Smooth muscle cell (in vitro differentiated cells): ENCODE results near the gene MACROD2. TPM values are rescaled to one million over a fixed set of nuclear protein-coding genes. Genes with fewer than 3 reads are reported as not detected.

Experiments
- DNase-seq: peaks from one replicate; lab custom pipeline; 2025; ENCODE audit not compliant: unreplicated experiment; lab: John Stamatoyannopoulos, UW
- H2AFZ ChIP-seq: fragments of 200-600 bp; sonication (generic); 2 replicates; pipeline ENCODE4 v1.6.0; 2016; ENCODE audit warnings: antibody characterized with exemption, low read depth, mild to moderate bottlenecking
- H3F3A ChIP-seq: fragments of 200-600 bp; sonication (generic); 2 replicates; pipeline ENCODE4 v1.6.0; 2017; ENCODE audit warnings: antibody characterized with exemption, low read depth
- H3K27ac ChIP-seq: fragments of 200-600 bp; sonication (generic); 2 replicates; pipeline ENCODE4 v1.5.1; 2016; ENCODE audit warnings: low read depth, mild to moderate bottlenecking
- H3K27me3 ChIP-seq: fragments of 200-600 bp; sonication (generic); 2 replicates; pipeline ENCODE4 v1.6.1; 2016; ENCODE audit warnings: low read depth, mild to moderate bottlenecking
- H3K36me3 ChIP-seq: fragments of 200-600 bp; sonication (generic); 2 replicates; pipeline ENCODE4 v1.5.1; 2016; ENCODE audit warnings: low read depth
- H3K4me1 ChIP-seq: fragments of 200-600 bp; sonication (generic); 2 replicates; pipeline ENCODE4 v1.5.1; 2016; ENCODE audit warnings: low read depth
- H3K4me2 ChIP-seq: fragments of 200-600 bp; sonication (generic); 2 replicates; pipeline ENCODE4 v1.6.0; 2016; ENCODE audit warnings: mild to moderate bottlenecking
- H3K4me3 ChIP-seq: fragments of 200-600 bp; sonication (generic); 2 replicates; pipeline ENCODE4 v1.5.1; 2016; ENCODE audit warnings: mild to moderate bottlenecking
- H3K79me2 ChIP-seq: fragments of 200-600 bp; sonication (generic); 2 replicates; pipeline ENCODE4 v1.6.0; 2016; ENCODE audit warnings: low read depth, mild to moderate bottlenecking
- H3K9ac ChIP-seq: fragments of 200-600 bp; sonication (generic); 2 replicates; pipeline ENCODE4 v1.6.0; 2016; ENCODE audit warnings: low read depth
- H3K9me3 ChIP-seq: fragments of 200-600 bp; sonication (generic); replicated peaks from 2 replicates; pipeline ENCODE4 v1.5.1; 2016; ENCODE audit warnings: low read depth
- H4K20me1 ChIP-seq: fragments of 200-600 bp; sonication (generic); 2 replicates; pipeline ENCODE4 v1.6.0; 2016; ENCODE audit warnings: low read depth
- CTCF ChIP-seq: fragments of 200-600 bp; sonication (generic); IDR thresholded peaks from 2 replicates; pipeline ENCODE4 v1.5.1; 2017; ENCODE audit warnings: borderline replicate concordance, mild to moderate bottlenecking, antibody characterized with exemption; ENCODE audit not compliant: insufficient read depth, poor library complexity, severe bottlenecking
- WGBS: methylation state at CpG from one replicate; pipeline ENCODE4 v1.1.7; 2016; ENCODE audit warnings: low lambda C conversion rate; 5-methylcytosine and 5-hydroxymethylcytosine counted together
- polyA plus RNA-seq: library from polyadenylated mRNA; unstranded; fragments of >200 nt; fragmentation: Nextera tagmentation; extraction: Ambion mirVana; gene quantifications from 2 replicates; pipeline ENCODE4 v1.2.1, GENCODE V29; 2016
- total RNA-seq: library from RNA; depleted of rRNA; stranded (reverse); fragments of >200 nt; gene quantifications from 2 replicates; pipeline ENCODE4 v1.2.3, GENCODE V29; 2014

Gene MACROD2
- total and polyA plus RNA-seq, 2 experiments from 2014 or later = 0.04 to 0.32 TPM

- Histone ChIP-seq H3F3A (no peaks in the 10 kb centered on the region), H2AFZ (no peak overlapping the region), H3K79me2 (no peaks in the 10 kb centered on the region), H3K9me3 (no peaks in the 10 kb centered on the region), H3K4me2 (no peak overlapping the region), H3K4me1 (no peaks in the 10 kb centered on the region), H3K9ac (no peak overlapping the region), H3K36me3 (no peaks in the 10 kb centered on the region), H4K20me1 (no peaks in the 10 kb centered on the region), H3K4me3 (no peak overlapping the region), H3K27me3 (no peaks in the 10 kb centered on the region), H3K27ac (no peak overlapping the region)
- no peak for TF ChIP-seq CTCF
- DNase-seq = no peak
- WGBS = 87% methylated on average over 1 of the region's 1 CpG
Measured at GRCh38 chr20:15575255-15575654, 1579.9 kb downstream of the MACROD2 start.

GRCh38 chr20:15576411-15576810 lies 1581.1 kb downstream of the MACROD2 start:
- H3K27me3 ChIP-seq = no peaks in the 10 kb centered on the region
- H2AFZ ChIP-seq = no peak overlapping the region
- no peak overlapping the region for H3K27ac ChIP-seq
- DNase-seq = no peak
- no peak overlapping the region for H3K4me2 ChIP-seq
- no peak overlapping the region for H3K4me3 ChIP-seq
- no peaks in the 10 kb centered on the region for H4K20me1 ChIP-seq
- no peak for TF ChIP-seq CTCF
- no peaks in the 10 kb centered on the region for H3K9me3 ChIP-seq
- H3K79me2 ChIP-seq = no peaks in the 10 kb centered on the region
- H3K4me1 ChIP-seq = no peaks in the 10 kb centered on the region
- no peak overlapping the region for H3K9ac ChIP-seq
- no peaks in the 10 kb centered on the region for H3K36me3 ChIP-seq
- no peaks in the 10 kb centered on the region for H3F3A ChIP-seq

- Histone ChIP-seq H3K27me3 (no peaks in the 10 kb centered on the region), H3K9ac (no peak overlapping the region), H3K79me2 (no peaks in the 10 kb centered on the region), H3K4me3 (no peak overlapping the region), H2AFZ (no peak overlapping the region), H3K4me2 (no peak overlapping the region), H3K27ac (no peak overlapping the region), H3K4me1 (no peaks in the 10 kb centered on the region), H4K20me1 (no peaks in the 10 kb centered on the region), H3K9me3 (no peaks in the 10 kb centered on the region), H3K36me3 (no peaks in the 10 kb centered on the region), H3F3A (no peaks in the 10 kb centered on the region)
- 82% methylated on average over 3 of the region's 3 CpGs for WGBS
- TF ChIP-seq CTCF = no peak
- DNase-seq = no peak
Measured at GRCh38 chr20:15578113-15578512, 1582.8 kb downstream of the MACROD2 start.

GRCh38 chr20:15579688-15580087 lies 1584.4 kb downstream of the MACROD2 start:
- no peaks in the 10 kb centered on the region for H3K36me3 ChIP-seq
- no peaks in the 10 kb centered on the region for H3K79me2 ChIP-seq

More at GRCh38 chr20:15579688-15580087, 1584.4 kb downstream of the MACROD2 start:
- Histone ChIP-seq H4K20me1 (no peaks in the 10 kb centered on the region), H3K4me1 (no peaks in the 10 kb centered on the region), H3K27ac (no peak overlapping the region), H2AFZ (no peak overlapping the region), H3K9ac (no peak overlapping the region), H3K27me3 (no peaks in the 10 kb centered on the region), H3K4me3 (no peak overlapping the region), H3K9me3 (no peaks in the 10 kb centered on the region), H3F3A (no peaks in the 10 kb centered on the region), H3K4me2 (no peak overlapping the region)
- no peak for DNase-seq
- 85% methylated on average over 2 of the region's 2 CpGs for WGBS
- no peak for TF ChIP-seq CTCF
